A172 (cell line): ENCODE results near the gene NFE2L1. TPM values are rescaled to one million over a fixed set of nuclear protein-coding genes. Genes with fewer than 3 reads are reported as not detected.
"Not testable (repeated sequence)": the region's sequence is repeated elsewhere in the genome, so short reads cannot be mapped to it uniquely, and the experiment has no call there.

Experiments
- DNase-seq: peaks from one replicate; pipeline ENCODE4 v3.0.0-alpha.2; 2015; ENCODE audit warnings: low spot score
- total RNA-seq: library from RNA; depleted of rRNA; stranded (reverse); fragments of >200 nt; shearing (Covaris generic); gene quantifications from 2 replicates; pipeline ENCODE4 v1.2.3, GENCODE V29; 2014

The NFE2L1 gene
- total RNA-seq, 1 experiment from 2014 or later: 140 TPM

GRCh38 chr17:48067808-48068207 lies 19.6 kb downstream of the NFE2L1 start:
- DNase-seq: not testable (repeated sequence)

- no peak for DNase-seq
Measured at GRCh38 chr17:48068491-48068961, 20.4 kb downstream of the NFE2L1 start.

- DNase-seq: no peak
Measured at GRCh38 chr17:48070195-48070594, 22.0 kb downstream of the NFE2L1 start.

- DNase-seq: no peak
Measured at GRCh38 chr17:48071654-48072053, 23.5 kb downstream of the NFE2L1 start.

GRCh38 chr17:48072811-48073210 lies 24.7 kb downstream of the NFE2L1 start:
- not testable (repeated sequence) for DNase-seq

GRCh38 chr17:48073566-48074094 lies 25.5 kb downstream of the NFE2L1 start:
- not testable (repeated sequence) for DNase-seq

- DNase-seq: peak; percentile 78
Measured at GRCh38 chr17:48074322-48075081, 26.3 kb downstream of the NFE2L1 start.

- DNase-seq: not testable (repeated sequence)
Measured at GRCh38 chr17:48077152-48077551, 29.0 kb downstream of the NFE2L1 start.

GRCh38 chr17:48081858-48082257 lies 33.7 kb downstream of the NFE2L1 start:
- no peak for DNase-seq

- DNase-seq: no peak
Measured at GRCh38 chr17:48084932-48085331, 36.8 kb downstream of the NFE2L1 start.

GRCh38 chr17:48093341-48094045 lies 45.3 kb downstream of the NFE2L1 start:
- DNase-seq: no peak

- no peak for DNase-seq
Measured at GRCh38 chr17:48095611-48096010, 47.5 kb downstream of the NFE2L1 start.

GRCh38 chr17:48100160-48100559 lies 52.0 kb downstream of the NFE2L1 start:
- DNase-seq: no peak

- peak; percentile 72 for DNase-seq
Measured at GRCh38 chr17:48100591-48101011, 52.4 kb downstream of the NFE2L1 start.

- DNase-seq: peak; percentile 91
Measured at GRCh38 chr17:48101012-48101720, 53.0 kb downstream of the NFE2L1 start, which contains the start of gene CBX1. CBX1 (minus strand) TSS chr17:48101478; CDS start chr17:48077004, 24,474 bp downstream.

- no peak for DNase-seq
Measured at GRCh38 chr17:48102043-48102750, 54.0 kb downstream of the NFE2L1 start.

- no peak for DNase-seq
Measured at GRCh38 chr17:48102798-48103715, 54.9 kb downstream of the NFE2L1 start.

- no peak for DNase-seq
Measured at GRCh38 chr17:48104440-48104839, 56.3 kb downstream of the NFE2L1 start.

GRCh38 chr17:48106802-48107136 lies 58.6 kb downstream of the NFE2L1 start:
- no peak for DNase-seq
